NOMO-1 treated with DMSO at 0.1 percent for 48 hours (cell line): Measurements from ENCODE around the gene SPPL3.
"Not testable (repeated sequence)": the region's sequence is repeated elsewhere in the genome, so short reads cannot be mapped to it uniquely, and the experiment has no call there.

ENCODE experiments used
- DNase-seq: peaks from one replicate; lab custom pipeline; 2025; ENCODE audit not compliant: unreplicated experiment; lab: John Stamatoyannopoulos, UW

SPPL3 gene, protein sequence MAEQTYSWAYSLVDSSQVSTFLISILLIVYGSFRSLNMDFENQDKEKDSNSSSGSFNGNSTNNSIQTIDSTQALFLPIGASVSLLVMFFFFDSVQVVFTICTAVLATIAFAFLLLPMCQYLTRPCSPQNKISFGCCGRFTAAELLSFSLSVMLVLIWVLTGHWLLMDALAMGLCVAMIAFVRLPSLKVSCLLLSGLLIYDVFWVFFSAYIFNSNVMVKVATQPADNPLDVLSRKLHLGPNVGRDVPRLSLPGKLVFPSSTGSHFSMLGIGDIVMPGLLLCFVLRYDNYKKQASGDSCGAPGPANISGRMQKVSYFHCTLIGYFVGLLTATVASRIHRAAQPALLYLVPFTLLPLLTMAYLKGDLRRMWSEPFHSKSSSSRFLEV

GRCh38 chr12:120904197-120904773 lies at the start of gene SPPL3:
Gene SPPL3, minus strand, starts transcription at chr12:120904358. Its CDS starts 491 bp downstream, at chr12:120903867.
- DNase-seq = peak; percentile 84

DNA sequence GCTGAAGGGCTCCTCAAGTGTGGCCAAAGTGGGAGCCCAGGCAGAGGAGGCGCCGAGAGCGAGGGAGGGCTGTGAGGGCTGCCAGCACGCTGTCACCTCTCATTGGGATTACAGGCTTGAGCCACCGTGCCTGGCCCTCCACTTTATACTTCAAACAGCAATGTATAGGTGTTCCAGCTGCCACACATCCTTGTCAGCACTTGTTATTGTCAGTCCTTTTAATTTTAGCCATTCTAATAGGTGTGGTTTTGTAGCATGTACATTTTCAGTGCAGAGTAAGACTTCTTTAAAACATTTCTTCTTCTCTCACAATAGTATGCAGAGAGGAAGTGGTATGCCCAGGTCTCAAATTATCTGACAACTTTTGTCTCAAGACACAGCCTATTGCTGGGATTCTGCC lies 46.6 kb upstream of the SPPL3 start:
- DNase-seq = no peak

DNA sequence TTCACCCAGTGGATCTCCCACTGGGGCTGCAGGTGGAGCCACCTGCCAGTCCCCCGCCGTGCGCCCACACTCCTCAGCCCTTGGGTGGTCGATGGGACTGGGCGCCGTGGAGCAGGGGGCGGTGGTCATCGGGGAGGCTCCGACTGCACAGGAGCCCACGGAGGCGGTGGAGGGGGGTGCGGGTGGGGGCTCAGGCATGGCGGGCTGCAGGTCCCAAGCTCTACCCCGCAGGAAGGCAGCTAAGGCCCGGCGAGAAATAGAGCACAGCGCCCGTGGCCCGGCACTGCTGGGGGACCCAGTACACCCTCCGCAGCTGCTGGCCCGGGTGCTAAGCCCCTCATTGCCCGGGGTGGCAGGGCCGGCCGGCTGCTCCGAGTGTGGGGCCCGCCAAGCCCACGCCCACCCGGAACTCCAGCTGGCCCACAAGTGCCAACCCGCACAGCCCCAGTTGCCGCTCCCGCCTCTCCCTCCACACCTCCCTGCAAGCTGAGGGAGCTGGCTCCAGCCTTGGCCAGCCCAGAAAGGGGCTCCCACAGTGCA lies 46.2 kb upstream of the SPPL3 start:
- not testable (repeated sequence) for DNase-seq

DNA sequence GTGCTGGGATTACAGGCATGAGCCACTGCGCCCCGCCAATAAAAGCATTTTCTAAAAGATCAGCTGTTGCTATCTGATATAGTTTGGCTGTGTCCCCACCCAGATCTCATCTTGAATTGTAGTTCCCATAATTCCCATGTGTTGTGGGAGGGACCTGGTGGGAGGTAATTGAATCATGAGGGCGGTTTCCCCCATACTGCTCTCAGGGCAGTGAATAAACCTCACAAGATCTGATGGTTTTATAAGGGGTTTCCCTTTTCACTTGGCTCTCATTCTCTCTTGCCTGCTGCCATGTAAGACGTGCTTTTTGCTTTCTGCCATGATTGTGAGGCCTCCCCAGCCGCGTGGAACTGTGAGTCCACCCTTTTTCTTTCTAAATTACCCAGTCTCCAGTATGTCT lies 41.4 kb upstream of the SPPL3 start:
- DNase-seq = not testable (repeated sequence)

DNA sequence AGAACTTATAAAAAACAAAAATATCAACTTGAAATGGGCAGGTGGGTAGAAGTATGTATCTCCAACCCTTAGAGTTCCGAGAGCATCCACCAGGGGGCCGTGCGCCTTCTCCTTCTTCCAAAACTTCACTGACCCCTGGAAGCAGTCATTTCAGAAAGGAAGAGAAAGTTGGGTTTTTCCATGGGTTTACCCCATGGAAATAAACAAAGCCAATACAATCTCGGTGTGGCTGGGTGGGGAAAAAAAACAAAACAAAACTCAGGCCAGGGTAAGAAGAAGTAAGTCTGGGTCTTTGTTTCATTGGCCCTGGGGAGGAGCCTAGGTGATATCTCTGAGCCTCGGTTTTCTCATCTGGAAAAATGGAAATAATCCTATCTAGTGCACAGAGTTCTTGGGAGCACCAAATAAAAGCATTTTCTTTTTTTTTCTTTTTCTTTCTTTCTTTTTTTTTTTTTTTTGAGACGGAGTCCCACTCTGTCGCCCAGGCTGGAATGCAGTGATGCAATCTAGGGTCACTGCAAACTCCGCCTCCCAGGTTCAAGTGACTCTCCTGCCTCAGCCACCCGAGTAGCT lies 40.6 kb upstream of the SPPL3 start:
- DNase-seq = peak; percentile 49

- no peak for DNase-seq
Measured at GRCh38 chr12:120943482-120943881, 39.3 kb upstream of the SPPL3 start.

DNA sequence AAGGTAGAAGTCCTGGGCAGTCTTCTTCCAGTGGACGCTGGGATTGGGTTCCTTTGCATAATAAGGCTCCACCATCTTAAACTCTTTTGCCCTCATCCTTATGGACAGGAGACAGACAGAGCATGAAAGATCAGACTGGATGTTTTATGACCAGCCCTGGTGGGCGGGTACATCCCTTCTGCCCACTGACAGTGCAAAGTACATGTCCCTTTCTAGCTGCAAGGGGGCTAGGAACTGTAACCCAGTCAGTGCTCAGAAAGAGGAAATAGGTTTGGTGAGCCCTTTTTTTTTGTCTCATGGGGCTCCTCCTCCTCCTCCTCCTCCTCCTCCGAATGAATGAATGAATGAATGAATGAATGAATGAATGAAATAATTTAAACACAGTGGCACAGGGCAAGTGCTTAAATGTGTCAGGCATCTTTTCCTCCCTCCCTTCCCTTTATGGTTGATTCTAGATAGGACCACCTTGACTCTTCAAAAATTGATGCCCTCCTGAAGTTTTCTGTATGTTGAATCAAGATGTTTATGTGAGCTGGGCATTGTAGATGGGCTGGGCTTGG lies 37.8 kb upstream of the SPPL3 start:
- peak; percentile 44 for DNase-seq

- DNase-seq = no peak
Measured at GRCh38 chr12:120941412-120941811, 37.3 kb upstream of the SPPL3 start.

- DNase-seq = peak; percentile 20
Measured at GRCh38 chr12:120940799-120941198, 36.6 kb upstream of the SPPL3 start.

DNA sequence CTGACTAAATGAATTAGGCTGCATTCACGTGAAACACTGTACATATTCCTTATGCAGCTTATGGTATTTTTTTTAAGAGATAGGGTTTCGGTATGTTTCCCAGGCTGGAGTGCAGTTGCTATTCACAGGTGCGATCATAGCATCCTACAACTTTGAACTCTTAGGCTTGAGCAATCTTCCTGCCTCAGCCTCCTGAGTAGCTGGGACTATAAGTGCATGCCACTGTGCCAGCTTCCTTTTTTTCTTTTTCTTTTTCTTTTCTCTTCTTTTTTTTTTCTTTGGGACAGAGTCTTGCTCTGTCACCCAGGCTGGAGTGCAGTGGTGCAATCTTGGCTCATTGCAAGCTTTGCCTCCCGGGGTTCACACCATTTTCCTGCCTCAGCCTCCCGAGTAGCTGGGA lies 35.8 kb upstream of the SPPL3 start:
- peak; percentile 27 for DNase-seq

GRCh38 chr12:120939523-120939922 lies 35.4 kb upstream of the SPPL3 start:
- peak; percentile 88 for DNase-seq

DNA sequence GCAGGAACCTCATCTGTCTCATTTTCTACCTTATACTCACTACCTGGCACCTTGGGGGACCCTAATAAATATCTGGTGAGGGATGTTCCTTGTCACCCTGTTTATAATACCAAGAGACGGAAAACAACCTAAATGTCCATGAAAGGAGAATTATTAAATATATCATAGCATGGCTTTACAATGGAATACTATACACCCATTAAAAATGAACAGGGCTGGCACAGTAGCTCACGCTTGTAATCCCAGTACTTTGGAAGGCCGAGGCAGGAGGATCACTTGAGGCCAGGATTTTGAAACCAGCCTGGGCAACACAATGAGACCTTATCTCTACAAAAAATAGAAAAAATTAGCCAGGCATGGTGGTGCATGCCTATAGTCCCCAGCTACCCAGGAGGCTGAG lies 34.3 kb upstream of the SPPL3 start:
- DNase-seq = no peak

DNA sequence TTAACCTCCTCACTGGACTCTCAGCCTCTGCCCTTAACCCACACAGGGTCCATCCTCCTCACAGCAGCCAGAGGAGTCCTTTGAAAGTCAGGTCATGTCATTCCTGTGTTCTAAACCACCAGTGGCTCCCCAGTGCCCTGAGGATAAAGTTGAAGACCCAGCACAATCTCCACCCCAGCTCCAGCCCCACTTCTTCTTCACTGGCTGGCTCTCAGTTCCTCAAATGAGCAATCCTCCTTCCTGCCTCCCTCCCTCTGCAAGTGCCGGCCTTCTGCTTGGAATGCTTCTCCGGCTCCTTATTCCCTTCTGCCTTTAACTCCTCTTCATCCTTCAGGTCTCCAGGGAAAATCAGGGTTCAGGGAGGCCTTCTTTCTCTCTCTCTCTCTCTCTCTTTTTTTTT lies 32.0 kb upstream of the SPPL3 start:
- DNase-seq = peak; percentile 64

GRCh38 chr12:120933786-120934185 lies 29.6 kb upstream of the SPPL3 start:
- no peak for DNase-seq

DNA sequence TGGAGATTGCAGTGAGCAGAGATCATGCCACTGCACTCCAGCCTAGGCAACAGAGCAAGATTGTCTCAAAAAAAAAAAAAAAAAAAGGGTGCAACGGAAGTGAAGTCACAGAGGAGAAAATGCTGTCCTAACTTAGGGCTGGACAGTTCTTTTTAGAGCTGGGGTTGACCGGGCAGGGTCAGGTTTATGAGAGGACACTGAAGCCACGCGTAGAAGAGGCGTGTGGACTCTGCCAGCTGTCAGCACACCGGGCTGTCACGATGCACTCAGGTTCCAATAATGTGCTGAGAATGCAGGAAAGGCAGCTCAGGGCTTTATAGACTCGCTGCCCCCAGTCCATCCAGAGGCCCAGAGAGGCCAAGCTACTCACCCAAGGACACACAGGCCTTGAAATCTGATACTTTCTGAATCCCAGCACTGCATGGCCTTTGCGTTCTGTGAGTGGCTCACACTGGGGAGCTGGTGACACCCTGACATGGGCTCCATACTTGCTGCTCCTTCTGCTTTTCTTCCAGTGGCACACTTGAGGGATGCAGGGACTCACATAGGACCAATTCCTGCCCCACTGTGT lies 28.9 kb upstream of the SPPL3 start:
- no peak for DNase-seq

GRCh38 chr12:120932058-120932457 lies 27.9 kb upstream of the SPPL3 start:
- no peak for DNase-seq

GRCh38 chr12:120930032-120930431 lies 25.9 kb upstream of the SPPL3 start:
- DNase-seq = no peak

DNA sequence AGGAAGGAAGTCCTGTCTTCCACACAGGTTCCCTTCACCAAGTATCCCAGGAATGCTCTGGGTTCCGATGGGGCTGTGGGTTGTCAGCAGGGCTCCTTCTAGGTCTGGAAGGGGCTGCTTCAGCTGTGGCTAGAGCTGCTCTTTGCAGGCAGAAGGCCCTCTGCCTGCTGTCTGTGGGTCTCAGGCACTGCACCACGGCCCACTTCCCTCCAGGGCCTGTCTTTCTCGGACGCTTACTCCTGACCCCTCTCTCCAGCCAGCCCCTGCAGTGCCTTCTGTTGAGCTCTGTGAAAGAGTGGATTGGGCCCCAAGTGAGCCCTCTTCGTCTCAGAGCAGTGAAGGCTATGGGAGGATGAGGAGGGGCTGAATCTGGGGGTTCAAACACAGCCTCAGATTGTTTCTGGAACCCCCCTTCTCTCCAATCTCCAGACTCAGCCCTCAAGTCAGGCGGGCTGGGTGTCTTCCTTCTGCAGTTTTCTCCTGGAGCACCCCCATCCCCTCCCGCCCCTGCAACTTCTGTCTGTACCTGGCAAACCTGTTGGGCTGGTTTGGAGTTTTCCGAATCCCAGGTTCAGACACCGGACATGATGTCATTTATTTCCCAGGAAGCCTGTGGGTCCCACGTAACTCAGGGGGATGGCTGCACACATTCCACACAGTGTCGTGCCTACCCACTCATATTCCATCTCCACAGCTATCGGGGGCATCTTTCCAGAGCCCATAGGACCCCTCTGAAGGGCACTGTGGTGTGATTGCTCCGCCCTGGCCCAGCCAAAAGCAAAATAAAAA lies 24.9 kb upstream of the SPPL3 start:
- no peak for DNase-seq

- no peak for DNase-seq
Measured at GRCh38 chr12:120925740-120926563, 21.8 kb upstream of the SPPL3 start.

GRCh38 chr12:120922279-120922678 lies 18.1 kb upstream of the SPPL3 start:
- DNase-seq = no peak
